GM10266 (cell line): ENCODE results near the gene C19orf73.
A peak's percentile ranks its signal among the peaks of the same experiment; 100 is the strongest.

Source experiments
- DNase-seq: peaks from one replicate; pipeline ENCODE4 v3.0.0; 2012; ENCODE audit errors: extremely low spot score
- CTCF ChIP-seq: IDR thresholded peaks from 2 replicates; pipeline ENCODE4 v1.5.1; 2012; ENCODE audit warnings: mild to moderate bottlenecking, low read depth; ENCODE audit not compliant: control insufficient read depth, insufficient read depth; ENCODE audit errors: missing control alignments

The C19orf73 gene

GRCh38 chr19:49118565-49119410, at the start of gene C19orf73:
TSS of gene C19orf73 (minus strand) at chr19:49119143. CDS start at chr19:49119022, 121 bp downstream.
- peak; percentile 3 for TF ChIP-seq CTCF
- DNase-seq, result peak; percentile 100

GRCh38 chr19:49168421-49168820, 49.5 kb upstream of the C19orf73 start:
- no peak for TF ChIP-seq CTCF
- DNase-seq, result no peak

- no peak for DNase-seq
- no peak for TF ChIP-seq CTCF
These were observed 49.0 kb upstream of the C19orf73 start for GRCh38 chr19:49167857-49168409.

GRCh38 chr19:49165865-49166301, 46.9 kb upstream of the C19orf73 start:
- DNase-seq, result no peak
- TF ChIP-seq CTCF, result no peak

- no peak for TF ChIP-seq CTCF
- DNase-seq, result no peak
These were observed 46.3 kb upstream of the C19orf73 start for GRCh38 chr19:49165111-49165750.

GRCh38 chr19:49161987-49162386, 43.0 kb upstream of the C19orf73 start:
- DNase-seq, result no peak
- TF ChIP-seq CTCF, result no peak
